Naive thymus-derived CD4-positive, alpha-beta T cell (primary cell): Measurements from ENCODE around the gene GSTM2. TPM values are rescaled to one million over a fixed set of nuclear protein-coding genes. Genes with fewer than 3 reads are reported as not detected.

ENCODE experiments used
- ATAC-seq: fragments of 150-1000 bp; cut with Tn5 transposase; 2 replicates; pipeline ENCODE4 v1.10.0; 2021; ENCODE audit warnings: mild to moderate bottlenecking, moderate library complexity
- CTCF ChIA-PET: fragments of 350-600 bp; sonication (Branson Sonifier 250); formaldehyde crosslinking; loops from one replicate; lab custom pipeline; 2021; ENCODE audit warnings: antibody characterized with exemption; lab: Charles Lee
- POLR2A ChIA-PET: fragments of 350-600 bp; sonication (Branson Sonifier 250); formaldehyde crosslinking; loops from one replicate; lab custom pipeline; 2021; ENCODE audit warnings: antibody characterized with exemption, inconsistent platforms; lab: Charles Lee
- DNase-seq, 9 donors: peaks; one replicate each; pipeline versions ENCODE4 v3.0.0 to v3.0.0-alpha.2; 2020 to 2022; ENCODE audit warnings: mixed read lengths in 1 of 9
- H3K27ac ChIP-seq: one replicate; pipeline ENCODE4 v1.7.0; 2013; ENCODE audit warnings: mild to moderate bottlenecking, low read depth, low read length, moderate library complexity
- H3K27me3 ChIP-seq, 2 donors: one replicate each; pipeline ENCODE4 v1.7.0; 2013; ENCODE audit warnings: low read length in 2 of 2, mild to moderate bottlenecking in 2 of 2, moderate library complexity in 2 of 2; ENCODE audit not compliant: control insufficient read depth in 2 of 2, insufficient read depth in 2 of 2
- H3K36me3 ChIP-seq, 3 experiments: 1 replicate in 2 of 3; 2 replicates in 1 of 3; pipeline ENCODE4 v1.7.0; 2013; ENCODE audit warnings: low read length in 3 of 3, mild to moderate bottlenecking in 3 of 3, moderate library complexity in 1 of 3; ENCODE audit not compliant: insufficient read depth in 3 of 3, control insufficient read depth in 2 of 3
- H3K4me1 ChIP-seq, 2 donors: one replicate each; pipeline ENCODE4 v1.7.0; 2013; ENCODE audit warnings: low read length in 2 of 2, mild to moderate bottlenecking in 2 of 2, moderate library complexity in 1 of 2; ENCODE audit not compliant: control insufficient read depth in 2 of 2, insufficient read depth in 2 of 2
- H3K4me3 ChIP-seq: 2 replicates; pipeline ENCODE4 v1.7.0; 2013; ENCODE audit warnings: mild to moderate bottlenecking, low read length
- H3K9me3 ChIP-seq, 3 experiments: 1 replicate in 2 of 3; 2 replicates in 1 of 3; pipeline ENCODE4 v1.7.0; 2013; ENCODE audit warnings: low read length in 3 of 3; ENCODE audit not compliant: control insufficient read depth in 2 of 3
- H3K27ac Mint-ChIP-seq, 9 donors: one replicate each; pipeline ENCODE4 v1.8.0; 2020 to 2022; ENCODE audit warnings: mixed read lengths in 9 of 9, mild to moderate bottlenecking in 8 of 9, moderate library complexity in 5 of 9, inconsistent platforms in 2 of 9
- H3K27me3 Mint-ChIP-seq, 5 donors: one replicate each; pipeline ENCODE4 v1.8.0; 2021 to 2022; ENCODE audit warnings: mixed read lengths in 5 of 5, mild to moderate bottlenecking in 1 of 5
- H3K36me3 Mint-ChIP-seq, 5 donors: one replicate each; pipeline ENCODE4 v1.8.0; 2020 to 2022; ENCODE audit warnings: mixed read lengths in 5 of 5, mild to moderate bottlenecking in 3 of 5, inconsistent platforms in 1 of 5
- H3K4me1 Mint-ChIP-seq, 7 donors: one replicate each; pipeline ENCODE4 v1.8.0; 2020 to 2022; ENCODE audit warnings: mixed read lengths in 7 of 7, mild to moderate bottlenecking in 3 of 7, inconsistent platforms in 1 of 7
- H3K4me3 Mint-ChIP-seq, 10 donors: one replicate each; pipeline ENCODE4 v1.8.0; 2020 to 2022; ENCODE audit warnings: mild to moderate bottlenecking in 10 of 10, mixed read lengths in 10 of 10, moderate library complexity in 6 of 10, inconsistent platforms in 2 of 10
- H3K9me3 Mint-ChIP-seq, 11 donors: one replicate each; pipeline ENCODE4 v1.8.0; 2020 to 2022; ENCODE audit warnings: mixed read lengths in 11 of 11, mild to moderate bottlenecking in 4 of 11, inconsistent platforms in 1 of 11, moderate library complexity in 1 of 11
- intact Hi-C, 2 donors: fragments of 100-400 bp; cut with micrococcal nuclease; formaldehyde crosslinking; loops; one replicate each; pipeline ENCODE4 v1.15.1; 2023
- polyA plus RNA-seq, 2 donors: library from polyadenylated mRNA; unstranded; fragments of 300-500 nt; fragmentation: Illumina TruSeq; gene quantifications; one replicate each; pipeline ENCODE4 v1.2.3, GENCODE V29; 2021
- total RNA-seq, 6 experiments: library from RNA in 5 of 6; stranded (reverse) in 5 of 6; gene quantifications; 1 replicate in 5 of 6; 2 replicates in 1 of 6; pipeline ENCODE4 v1.2.3 and lab custom pipeline; 2021 to 2026

GSTM2 gene
- total and polyA plus RNA-seq, 7 experiments from 2014 or later = 52.2 to 201 (median 72.2) TPM

DNA sequence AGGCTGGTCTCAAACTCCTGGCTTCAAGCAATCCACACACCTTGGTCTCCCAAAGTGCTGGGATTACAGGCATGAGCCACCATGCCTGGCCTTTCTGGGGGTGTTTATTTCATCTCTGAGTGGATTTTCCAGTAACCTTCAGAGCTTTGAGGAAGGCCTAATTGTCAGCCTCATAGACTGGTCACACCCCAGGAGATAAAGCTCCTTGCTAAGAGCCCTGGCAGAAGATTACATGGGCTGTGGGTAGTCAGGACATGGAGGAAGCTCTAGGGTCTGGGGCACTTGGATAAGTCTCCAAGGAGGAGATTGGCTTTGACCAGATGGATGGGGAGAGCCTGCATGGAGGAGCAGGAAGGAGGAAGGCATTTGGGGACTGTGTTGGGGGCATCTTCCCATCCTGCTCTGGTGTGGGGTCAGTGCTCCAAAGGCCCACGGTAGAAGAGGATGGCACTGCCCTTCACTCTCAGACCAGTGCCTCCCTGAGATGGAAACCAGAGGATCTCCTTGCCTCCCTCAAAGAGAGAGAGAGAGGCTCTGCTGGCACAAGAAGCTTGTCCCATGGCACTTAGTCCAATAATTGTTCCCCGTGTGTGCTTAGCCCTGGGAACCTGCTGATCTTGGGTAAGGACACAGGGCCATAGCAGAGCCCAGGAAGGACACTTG, 26.6 kb upstream of the GSTM2 start:
- Mint-ChIP-seq H3K27ac (peak overlapping the region in 1 of 9 donors; percentile 4), H3K4me3 (no peak overlapping the region), H3K4me1 (peaks cover 3 to 15% (median 5%) of the 10 kb centered on the region in 7 donors), H3K27me3 (peaks cover 0 to 7% (median 0%) of the 10 kb centered on the region in 5 donors), H3K36me3 (no peaks in the 10 kb centered on the region), H3K9me3 (peaks cover 0 to 3% (median 0%) of the 10 kb centered on the region in 11 donors)
- Histone ChIP-seq H3K4me1 (peaks cover 6 to 7% of the 10 kb centered on the region in 2 donors), H3K9me3 (no peaks in the 10 kb centered on the region), H3K27ac (no peak overlapping the region), H3K4me3 (no peak overlapping the region), H3K27me3 (no peaks in the 10 kb centered on the region), H3K36me3 (no peaks in the 10 kb centered on the region)
- intact Hi-C loops = loop anchor here in 1 of 2 donors (5.0 kb wide), 3 partner anchors 61 to 466 kb away; partner anchors contain the start of gene CSF1
- DNase-seq (no peak), ATAC-seq (no peak)
- POLR2A ChIA-PET = interaction anchor here (1.0 to 1.9 kb wide), 5 partner anchors 82 to 132 kb away, joined by 3 to 11 read pairs (median 5); partner anchors contain the start of gene GNAI3
- CTCF ChIA-PET = interaction anchor here (0.7 to 9.2 kb wide), 26 partner anchors 9 to 391 kb away, joined by 3 to 116 read pairs (median 4); partner anchors contain the start of genes AHCYL1, GNAI3, GSTM2 and GSTM4

DNA sequence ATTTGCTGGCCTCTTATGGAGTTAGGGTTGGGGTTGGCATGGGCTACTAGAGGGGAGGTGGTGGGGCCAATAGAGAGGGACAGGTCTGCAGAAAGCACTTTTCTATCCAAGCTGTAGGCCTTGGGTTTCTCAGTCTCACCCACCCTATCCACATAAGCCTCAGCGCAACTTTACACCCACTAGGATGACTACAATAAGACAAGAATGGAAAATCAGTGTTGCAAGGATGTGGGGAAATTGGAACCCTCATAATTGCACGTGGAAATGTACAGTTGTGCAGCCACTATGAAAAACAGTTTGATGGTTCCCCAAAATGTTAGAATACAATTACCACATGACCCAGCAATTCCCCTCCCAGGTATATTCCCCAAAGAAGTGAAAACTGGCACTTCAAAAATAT, 26.0 kb upstream of the GSTM2 start:
- H3K36me3 Mint-ChIP-seq = no peaks in the 10 kb centered on the region
- ATAC-seq = no peak
- H3K9me3 Mint-ChIP-seq = peaks cover 0 to 3% (median 0%) of the 10 kb centered on the region in 11 donors
- Histone ChIP-seq H3K27me3 (no peaks in the 10 kb centered on the region), H3K27ac (no peak overlapping the region), H3K9me3 (no peaks in the 10 kb centered on the region), H3K4me1 (peaks cover 6 to 7% of the 10 kb centered on the region in 2 donors), H3K4me3 (no peak overlapping the region), H3K36me3 (no peaks in the 10 kb centered on the region)
- intact Hi-C loops = loop anchor here (2.0 to 5.0 kb wide), 4 partner anchors 45 to 465 kb away; partner anchors contain the start of genes CSF1 (in 1 of the 2) and GSTM1 (in 1 of the 2)
- POLR2A ChIA-PET = interaction anchor here (1.0 to 1.2 kb wide), 3 partner anchors 81 to 131 kb away, joined by 3 to 7 read pairs (median 3); partner anchors contain the start of gene GNAI3
- H3K27me3 Mint-ChIP-seq = peaks cover 0 to 7% (median 0%) of the 10 kb centered on the region in 5 donors
- H3K27ac Mint-ChIP-seq = peak overlapping the region in 1 of 9 donors; percentile 4
- no peak overlapping the region for H3K4me3 Mint-ChIP-seq
- CTCF ChIA-PET = interaction anchor here (0.8 to 9.2 kb wide), 10 partner anchors 9 to 370 kb away, joined by 3 to 116 read pairs (median 28); partner anchors contain the start of genes AHCYL1 and GSTM4
- peaks cover 3 to 15% (median 5%) of the 10 kb centered on the region in 7 donors for H3K4me1 Mint-ChIP-seq
- no peak for DNase-seq

DNA sequence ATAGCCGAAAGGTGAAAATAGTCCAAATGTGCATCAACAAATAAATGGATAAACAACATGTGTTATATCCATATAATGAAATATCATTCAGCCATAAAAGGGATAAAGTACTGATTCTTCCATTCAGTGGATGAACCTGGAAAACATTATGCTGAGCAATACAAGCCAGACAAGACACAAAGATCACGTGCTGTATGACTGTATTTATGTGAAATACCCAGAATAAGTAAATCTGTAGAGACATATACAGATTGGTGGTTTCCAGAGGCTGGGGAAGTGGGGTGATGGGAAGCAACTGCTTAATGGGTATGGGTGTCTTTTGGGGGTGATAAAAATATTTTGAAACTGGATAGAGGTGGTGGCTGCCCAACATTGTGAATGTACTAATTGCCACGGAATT, 25.2 kb upstream of the GSTM2 start:
- Mint-ChIP-seq H3K4me3 (no peak overlapping the region), H3K27me3 (peaks cover 0 to 7% (median 0%) of the 10 kb centered on the region in 5 donors), H3K27ac (peak overlapping the region in 1 of 9 donors; percentile 47), H3K9me3 (peaks cover 0 to 3% (median 0%) of the 10 kb centered on the region in 11 donors), H3K36me3 (no peaks in the 10 kb centered on the region), H3K4me1 (peaks cover 3 to 15% (median 5%) of the 10 kb centered on the region in 7 donors)
- DNase-seq (no peak), ATAC-seq (no peak)
- Histone ChIP-seq H3K27ac (no peak overlapping the region), H3K9me3 (no peaks in the 10 kb centered on the region), H3K4me1 (peaks cover 6 to 7% of the 10 kb centered on the region in 2 donors), H3K4me3 (no peak overlapping the region), H3K27me3 (no peaks in the 10 kb centered on the region), H3K36me3 (no peaks in the 10 kb centered on the region)
- CTCF ChIA-PET = interaction anchor here (0.9 to 9.2 kb wide), 7 partner anchors 14 to 342 kb away, joined by 3 to 84 read pairs (median 13); partner anchors contain the start of genes AHCYL1 and GSTM4
- POLR2A ChIA-PET = interaction anchor here (1.2 kb wide), 1 partner anchor 131 kb away, joined by 3 read pairs; no protein-coding TSS in a partner anchor
- intact Hi-C loops = loop anchor here (1.0 to 5.0 kb wide), 9 partner anchors 14 to 465 kb away; partner anchors contain the start of genes AHCYL1 (in 2 of the 2), GSTM4 (in 2 of the 2), CSF1 (in 1 of the 2) and GSTM1 (in 1 of the 2)

DNA sequence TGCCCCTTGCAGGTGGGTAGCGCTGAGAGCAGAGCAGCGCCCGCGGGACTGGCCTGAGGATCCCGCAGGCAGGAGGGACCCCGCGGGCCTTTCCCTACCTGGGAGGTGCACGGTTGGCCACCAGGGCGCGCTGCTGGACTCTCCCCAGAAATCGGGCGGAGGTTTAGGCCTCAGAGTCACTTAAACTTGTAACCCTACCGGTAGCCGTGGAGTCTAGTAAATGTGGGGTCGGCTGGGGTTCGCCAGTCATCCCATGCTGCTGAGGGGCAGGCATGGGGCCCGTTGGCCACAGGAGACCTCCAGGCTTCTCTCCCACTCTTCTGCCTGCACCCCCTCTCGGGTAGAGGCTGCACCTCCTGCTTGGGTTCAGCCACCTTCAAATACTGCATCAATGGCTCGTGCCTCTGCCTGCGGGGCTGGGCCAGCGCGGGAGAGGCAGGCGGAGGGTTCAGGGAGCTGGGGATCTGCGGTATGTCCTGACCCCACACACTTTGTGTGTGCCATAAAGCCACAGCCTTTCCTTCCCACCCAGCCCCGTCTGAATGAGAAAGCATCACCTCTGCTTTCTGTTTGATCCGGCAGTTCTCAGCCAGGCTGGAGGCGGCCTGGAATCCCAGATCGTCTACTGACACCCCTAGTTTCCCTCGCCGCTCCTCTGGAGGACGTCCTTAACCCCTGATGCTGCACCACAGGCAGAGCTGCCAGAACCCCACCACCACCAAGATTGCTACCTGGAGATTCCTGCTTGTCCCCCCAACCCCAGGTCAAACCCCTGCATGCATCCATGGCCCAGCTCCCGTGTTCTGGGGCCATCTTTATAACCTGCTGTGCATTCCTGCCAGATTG, 24.2 kb upstream of the GSTM2 start:
- intact Hi-C loops = loop anchor here (1.0 to 5.0 kb wide), 9 partner anchors 13 to 464 kb away; partner anchors contain the start of genes AHCYL1 (in 2 of the 2), GSTM4 (in 2 of the 2), CSF1 (in 1 of the 2) and GSTM1 (in 1 of the 2)
- H3K27ac ChIP-seq = no peak overlapping the region
- no peak overlapping the region for H3K4me3 ChIP-seq
- Mint-ChIP-seq H3K4me1 (peaks cover 3 to 15% (median 5%) of the 10 kb centered on the region in 7 donors), H3K27me3 (peaks cover 0 to 7% (median 0%) of the 10 kb centered on the region in 5 donors), H3K36me3 (no peaks in the 10 kb centered on the region), H3K27ac (peak overlapping the region in 3 of 9 donors; percentile 22 to 81 (median 38)), H3K4me3 (no peak overlapping the region), H3K9me3 (peaks cover 0 to 3% (median 0%) of the 10 kb centered on the region in 11 donors)
- ChIA-PET CTCF (interaction anchor here (0.6 to 9.2 kb wide), 9 partner anchors 9 to 341 kb away, joined by 4 to 84 read pairs (median 9); partner anchors contain the start of genes AHCYL1 and GSTM4), POLR2A (interaction anchor here (0.6 to 1.5 kb wide), 3 partner anchors 13 to 628 kb away, joined by 4 to 5 read pairs (median 4); partner anchors contain the start of gene AHCYL1)
- peaks cover 6 to 7% of the 10 kb centered on the region in 2 donors for H3K4me1 ChIP-seq
- no peaks in the 10 kb centered on the region for H3K27me3 ChIP-seq
- ATAC-seq (peak; percentile 94), DNase-seq (peak; percentile 65 to 91 (median 79))
- H3K36me3 ChIP-seq = no peaks in the 10 kb centered on the region
- H3K9me3 ChIP-seq = no peaks in the 10 kb centered on the region

DNA sequence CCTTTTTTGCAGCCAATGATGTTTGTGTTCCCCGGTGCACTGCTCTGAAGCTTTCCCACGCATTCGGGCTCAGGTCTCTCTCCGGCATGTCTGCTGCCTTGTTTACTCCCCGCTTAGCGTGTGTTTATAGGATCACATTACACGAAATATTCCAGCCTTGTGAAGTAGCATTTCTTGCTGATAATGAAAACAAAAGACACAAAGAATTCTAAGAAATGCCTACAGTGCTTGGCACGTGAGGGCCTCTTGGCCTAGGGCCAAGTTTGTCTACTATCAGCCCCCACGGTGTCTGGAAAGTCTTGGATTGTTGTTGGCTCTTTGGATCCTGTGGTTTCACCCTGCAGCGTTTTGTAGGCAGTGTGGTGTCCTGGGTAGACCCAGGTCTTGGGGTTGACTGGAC, 23.2 kb upstream of the GSTM2 start:
- ATAC-seq (no peak), DNase-seq (no peak)
- Mint-ChIP-seq H3K36me3 (no peaks in the 10 kb centered on the region), H3K4me3 (no peak overlapping the region), H3K4me1 (peaks cover 5 to 17% (median 5%) of the 10 kb centered on the region in 7 donors), H3K27me3 (peaks cover 0 to 10% (median 0%) of the 10 kb centered on the region in 5 donors), H3K27ac (no peak overlapping the region), H3K9me3 (peaks cover 0 to 2% (median 0%) of the 10 kb centered on the region in 11 donors)
- no peaks in the 10 kb centered on the region for H3K27me3 ChIP-seq
- ChIA-PET POLR2A (interaction anchor here (0.6 to 0.7 kb wide), 2 partner anchors 12 to 355 kb away, joined by 4 to 6 read pairs; no protein-coding TSS in a partner anchor), CTCF (interaction anchor here (0.7 to 6.7 kb wide), 5 partner anchors 8 to 147 kb away, joined by 3 to 41 read pairs (median 3); partner anchors contain the start of gene GSTM4)
- no peak overlapping the region for H3K27ac ChIP-seq
- intact Hi-C loops = loop anchor here in 1 of 2 donors (5.0 kb wide), 3 partner anchors 58 to 463 kb away; partner anchors contain the start of gene CSF1
- peaks cover 6 to 7% of the 10 kb centered on the region in 2 donors for H3K4me1 ChIP-seq
- no peak overlapping the region for H3K4me3 ChIP-seq
- no peaks in the 10 kb centered on the region for H3K36me3 ChIP-seq
- H3K9me3 ChIP-seq = no peaks in the 10 kb centered on the region
